Hematopoietic multipotent progenitor cell treated with erythropoietin and hydrocortisone succinate and interleukin-3 and kit ligand, for 17 days (in vitro differentiated cells): ENCODE results near the gene CMTM1.
"Not testable (repeated sequence)": the region's sequence is repeated elsewhere in the genome, so short reads cannot be mapped to it uniquely, and the experiment has no call there.

Experiments used
- DNase-seq: peaks from one replicate; pipeline ENCODE4 v3.0.0-alpha.2; 2015; ENCODE audit warnings: low spot score

CMTM1 gene

GRCh38 chr16:66614161-66614802, 48.0 kb downstream of the CMTM1 start:
- DNase-seq: no peak

GRCh38 chr16:66616169-66616568, 49.9 kb downstream of the CMTM1 start:
- no peak for DNase-seq

- DNase-seq: no peak
Observed at GRCh38 chr16:66616592-66616991, 50.4 kb downstream of the CMTM1 start.

- no peak for DNase-seq
Observed at GRCh38 chr16:66617010-66617434, 50.8 kb downstream of the CMTM1 start.

GRCh38 chr16:66617728-66618127, 51.5 kb downstream of the CMTM1 start:
- no peak for DNase-seq

- DNase-seq: no peak
Observed at GRCh38 chr16:66618588-66619375, 52.5 kb downstream of the CMTM1 start.

- DNase-seq: no peak
Observed at GRCh38 chr16:66619534-66620428, 53.5 kb downstream of the CMTM1 start.

GRCh38 chr16:66620429-66620795, 54.2 kb downstream of the CMTM1 start:
- DNase-seq: no peak

GRCh38 chr16:66621973-66622372, 55.7 kb downstream of the CMTM1 start:
- no peak for DNase-seq

- DNase-seq: no peak
Observed at GRCh38 chr16:66622863-66623262, 56.6 kb downstream of the CMTM1 start.

- DNase-seq: no peak
Observed at GRCh38 chr16:66623755-66624154, 57.5 kb downstream of the CMTM1 start.

- DNase-seq: not testable (repeated sequence)
Observed at GRCh38 chr16:66627611-66628378, 61.6 kb downstream of the CMTM1 start.
